Mesodermal cell (in vitro differentiated cells): ENCODE measurements around the gene DDX17.
A peak's percentile ranks its signal among the peaks of the same experiment; 100 is the strongest.

Experiments used
- H3K27ac ChIP-seq: 2 replicates; pipeline ENCODE4 v1.7.0; 2013; ENCODE audit warnings: mild to moderate bottlenecking, low read depth, low read length, moderate library complexity; ENCODE audit not compliant: severe bottlenecking
- H3K36me3 ChIP-seq: 2 replicates; pipeline ENCODE4 v1.7.1; 2013; ENCODE audit warnings: mild to moderate bottlenecking, low read length, moderate library complexity; ENCODE audit not compliant: control insufficient read depth, insufficient read depth
- H3K4me1 ChIP-seq: one replicate; pipeline ENCODE4 v1.7.1; 2013; ENCODE audit warnings: mild to moderate bottlenecking, low read length; ENCODE audit not compliant: insufficient read depth, control insufficient read depth, poor library complexity, severe bottlenecking
- H3K4me3 ChIP-seq: 2 replicates; pipeline ENCODE4 v1.7.0; 2013; ENCODE audit warnings: low read length, control low read depth, mild to moderate bottlenecking; ENCODE audit not compliant: insufficient read depth, poor library complexity, severe bottlenecking; ENCODE audit errors: extremely low read depth
- H3K9me3 ChIP-seq: 2 replicates; pipeline ENCODE4 v1.7.1; 2013; ENCODE audit warnings: mild to moderate bottlenecking, low read length, moderate library complexity; ENCODE audit not compliant: control insufficient read depth
- WGBS, 2 experiments: methylation state at CpG; one replicate each; pipeline ENCODE4 v1.1.5; 2013; ENCODE audit warnings: missing lambda C conversion rate in 2 of 2; ENCODE audit not compliant: insufficient coverage in 2 of 2; 5-methylcytosine and 5-hydroxymethylcytosine counted together

Gene DDX17

GRCh38 chr22:38490915-38491314, 15.2 kb downstream of the DDX17 start:
- peaks cover 97% of the 10 kb centered on the region for H3K36me3 ChIP-seq
- H3K4me3 ChIP-seq: no peak overlapping the region
- peak overlapping the region; percentile 45 for H3K27ac ChIP-seq
- no peaks in the 10 kb centered on the region for H3K9me3 ChIP-seq
- 100% methylated on average over 1 of the region's 1 CpG; no CpG with 5 or more reads in 1 of the 2 experiments for WGBS, 2 experiments
- H3K4me1 ChIP-seq: peaks cover 8% of the 10 kb centered on the region

GRCh38 chr22:38490475-38490874, 15.6 kb downstream of the DDX17 start:
- Histone ChIP-seq H3K27ac (peak overlapping the region; percentile 45), H3K4me1 (peaks cover 8% of the 10 kb centered on the region), H3K4me3 (no peak overlapping the region), H3K36me3 (peaks cover 96% of the 10 kb centered on the region), H3K9me3 (no peaks in the 10 kb centered on the region)
- WGBS, 2 experiments: 80 to 94% methylated on average over 1 of the region's 2 CpGs

- H3K4me1 ChIP-seq: peaks cover 8% of the 10 kb centered on the region
- H3K27ac ChIP-seq: peak overlapping the region; percentile 45
- WGBS, 2 experiments: 92 to 94% methylated on average over 6 to 7 of the region's 7 CpGs
- peaks cover 95% of the 10 kb centered on the region for H3K36me3 ChIP-seq
- no peak overlapping the region for H3K4me3 ChIP-seq
- H3K9me3 ChIP-seq: no peaks in the 10 kb centered on the region
These were observed 16.5 kb downstream of the DDX17 start for GRCh38 chr22:38489561-38490145.

GRCh38 chr22:38489142-38489541, 17.0 kb downstream of the DDX17 start:
- Histone ChIP-seq H3K4me3 (no peak overlapping the region), H3K9me3 (no peaks in the 10 kb centered on the region), H3K27ac (no peak overlapping the region), H3K36me3 (peaks cover 95% of the 10 kb centered on the region), H3K4me1 (peaks cover 8% of the 10 kb centered on the region)
- 97 to 98% methylated on average over 14 to 15 of the region's 17 CpGs for WGBS, 2 experiments

- 93% methylated on average over 3 of the region's 6 CpGs; no CpG with 5 or more reads in 1 of the 2 experiments for WGBS, 2 experiments
- H3K9me3 ChIP-seq: no peaks in the 10 kb centered on the region
- peaks cover 8% of the 10 kb centered on the region for H3K4me1 ChIP-seq
- peaks cover 95% of the 10 kb centered on the region for H3K36me3 ChIP-seq
- no peak overlapping the region for H3K27ac ChIP-seq
- H3K4me3 ChIP-seq: no peak overlapping the region
These were observed 18.2 kb downstream of the DDX17 start for GRCh38 chr22:38487946-38488345.

- H3K4me1 ChIP-seq: peaks cover 4% of the 10 kb centered on the region
- no peak overlapping the region for H3K4me3 ChIP-seq
- H3K9me3 ChIP-seq: no peaks in the 10 kb centered on the region
- 97 to 99% methylated on average over 5 of the region's 5 CpGs for WGBS, 2 experiments
- no peak overlapping the region for H3K27ac ChIP-seq
- peaks cover 94% of the 10 kb centered on the region for H3K36me3 ChIP-seq
These were observed 20.3 kb downstream of the DDX17 start for GRCh38 chr22:38485783-38486182.

- peaks cover 87% of the 10 kb centered on the region for H3K36me3 ChIP-seq
- H3K4me1 ChIP-seq: peaks cover 2% of the 10 kb centered on the region
- H3K9me3 ChIP-seq: no peaks in the 10 kb centered on the region
- no peak overlapping the region for H3K4me3 ChIP-seq
- 83% methylated on average over 1 of the region's 1 CpG; no CpG with 5 or more reads in 1 of the 2 experiments for WGBS, 2 experiments
- no peak overlapping the region for H3K27ac ChIP-seq
These were observed 21.9 kb downstream of the DDX17 start for GRCh38 chr22:38484244-38484643.

GRCh38 chr22:38482662-38483308, 23.3 kb downstream of the DDX17 start:
- Histone ChIP-seq H3K9me3 (no peaks in the 10 kb centered on the region), H3K36me3 (peaks cover 80% of the 10 kb centered on the region), H3K27ac (no peak overlapping the region), H3K4me1 (peaks cover 2% of the 10 kb centered on the region), H3K4me3 (no peak overlapping the region)
- WGBS, 2 experiments: 100% methylated on average over 2 to 5 of the region's 6 CpGs

- peaks cover 2% of the 10 kb centered on the region for H3K4me1 ChIP-seq
- H3K36me3 ChIP-seq: peaks cover 74% of the 10 kb centered on the region
- no peaks in the 10 kb centered on the region for H3K9me3 ChIP-seq
- WGBS, 2 experiments: 94 to 97% methylated on average over 7 of the region's 8 CpGs
- no peak overlapping the region for H3K4me3 ChIP-seq
- peak overlapping the region; percentile 51 for H3K27ac ChIP-seq
These were observed 24.2 kb downstream of the DDX17 start for GRCh38 chr22:38481871-38482332.

- peak overlapping the region; percentile 51 for H3K27ac ChIP-seq
These were observed 24.8 kb downstream of the DDX17 start for GRCh38 chr22:38481162-38481870.

More at GRCh38 chr22:38481162-38481870, 24.8 kb downstream of the DDX17 start:
- H3K36me3 ChIP-seq: peaks cover 68% of the 10 kb centered on the region
- peaks cover 2% of the 10 kb centered on the region for H3K4me1 ChIP-seq
- WGBS, 2 experiments: 84 to 96% methylated on average over 3 of the region's 3 CpGs
- no peaks in the 10 kb centered on the region for H3K9me3 ChIP-seq
- H3K4me3 ChIP-seq: no peak overlapping the region
